Suprapubic skin (tissue), 3 donors: ENCODE measurements around the gene DSCAML1.

Experiments used
- POLR2A ChIP-seq, 2 donors: fragments of 450-650 bp; IDR thresholded peaks; one replicate each; pipeline ENCODE4 v1.6.1; 2017; ENCODE audit warnings: antibody characterized with exemption in 2 of 2, mild to moderate bottlenecking in 2 of 2, moderate library complexity in 2 of 2
- TF ChIP-seq, protein P1 (sequence below), 2 donors: fragments of 200-600 bp in 1 of 2; fragments of 450-650 bp in 1 of 2; sonication (generic) in 1 of 2; IDR thresholded peaks; one replicate each; pipeline ENCODE4 v1.5.1; 2016 to 2019; ENCODE audit warnings: antibody characterized with exemption in 2 of 2, mild to moderate bottlenecking in 1 of 2, moderate library complexity in 1 of 2

DNA sequence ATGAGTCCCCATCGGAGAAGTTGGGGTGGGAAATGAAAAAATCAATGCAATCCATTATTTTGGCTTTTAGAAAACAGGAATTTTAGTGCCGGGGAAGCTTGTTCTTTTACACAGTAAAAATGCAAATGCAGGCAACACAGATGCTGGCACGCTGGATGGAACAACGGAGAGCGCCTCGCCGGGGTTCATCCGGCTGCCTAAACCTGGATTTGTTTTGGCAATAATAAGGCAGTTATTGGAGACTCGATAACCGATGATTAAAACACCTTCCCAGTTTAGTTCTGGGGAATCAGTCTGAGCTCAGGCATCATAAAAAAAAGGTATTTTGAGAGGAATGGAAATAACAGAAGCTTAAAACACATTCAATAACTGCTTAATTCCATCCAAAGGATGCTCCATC is 2.9 kb downstream of the DSCAML1 start:
- TF ChIP-seq POLR2A (IDR thresholded peaks at IDR 0.05), result no peak
- TF ChIP-seq, protein P1, sequence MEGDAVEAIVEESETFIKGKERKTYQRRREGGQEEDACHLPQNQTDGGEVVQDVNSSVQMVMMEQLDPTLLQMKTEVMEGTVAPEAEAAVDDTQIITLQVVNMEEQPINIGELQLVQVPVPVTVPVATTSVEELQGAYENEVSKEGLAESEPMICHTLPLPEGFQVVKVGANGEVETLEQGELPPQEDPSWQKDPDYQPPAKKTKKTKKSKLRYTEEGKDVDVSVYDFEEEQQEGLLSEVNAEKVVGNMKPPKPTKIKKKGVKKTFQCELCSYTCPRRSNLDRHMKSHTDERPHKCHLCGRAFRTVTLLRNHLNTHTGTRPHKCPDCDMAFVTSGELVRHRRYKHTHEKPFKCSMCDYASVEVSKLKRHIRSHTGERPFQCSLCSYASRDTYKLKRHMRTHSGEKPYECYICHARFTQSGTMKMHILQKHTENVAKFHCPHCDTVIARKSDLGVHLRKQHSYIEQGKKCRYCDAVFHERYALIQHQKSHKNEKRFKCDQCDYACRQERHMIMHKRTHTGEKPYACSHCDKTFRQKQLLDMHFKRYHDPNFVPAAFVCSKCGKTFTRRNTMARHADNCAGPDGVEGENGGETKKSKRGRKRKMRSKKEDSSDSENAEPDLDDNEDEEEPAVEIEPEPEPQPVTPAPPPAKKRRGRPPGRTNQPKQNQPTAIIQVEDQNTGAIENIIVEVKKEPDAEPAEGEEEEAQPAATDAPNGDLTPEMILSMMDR (IDR thresholded peaks at IDR 0.05), result no peak
